ENCODE data around the gene TULP4.
"Not testable (repeated sequence)": the region's sequence is repeated elsewhere in the genome, so short reads cannot be mapped to it uniquely, and the experiment has no call there.

The TULP4 gene

DNA sequence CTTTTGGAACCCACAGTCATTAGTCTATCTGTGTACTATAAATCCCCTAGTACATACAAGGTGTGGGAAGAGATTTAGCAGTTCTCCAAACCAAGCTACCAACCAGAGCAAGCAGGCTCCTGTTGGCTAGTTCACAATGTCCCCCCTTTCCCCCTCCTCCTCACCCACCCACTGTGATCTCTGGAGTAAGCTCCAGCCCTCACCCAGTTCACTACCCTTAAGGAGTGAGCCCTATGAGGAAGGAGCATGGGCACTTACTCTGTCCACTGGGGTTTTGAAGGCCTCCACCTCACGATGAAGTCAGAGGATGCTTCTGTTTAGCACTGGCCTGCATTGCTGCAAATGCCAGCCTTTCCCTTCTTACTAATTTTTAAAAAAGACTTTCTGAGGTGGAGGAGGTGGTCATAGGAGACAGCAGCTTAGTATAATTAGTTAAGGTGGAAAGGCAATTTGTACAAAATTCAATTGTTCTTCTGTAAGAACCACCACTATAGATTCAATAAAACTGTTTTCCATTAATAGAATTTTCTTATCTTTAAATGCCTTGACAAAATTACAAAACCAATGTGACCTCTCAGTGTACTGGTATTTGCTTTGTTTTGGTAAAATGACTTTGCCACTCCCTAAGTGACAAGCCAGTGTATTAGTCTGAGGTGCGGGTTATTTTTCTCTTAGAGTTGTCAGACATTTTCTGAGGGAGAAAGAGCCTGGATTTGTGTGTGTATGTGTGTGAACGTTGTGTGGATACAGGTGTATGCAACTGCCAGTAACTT lies 86.2 kb downstream of the TULP4 start:
- no peaks in the 10 kb centered on the region for H3K27me3 ChIP-seq (ENCODE audit: insufficient read depth, low read length)
- H2AFZ ChIP-seq (ENCODE audit: low read depth, low read length), result no peak overlapping the region
- H3K4me1 ChIP-seq (ENCODE audit: insufficient read depth, low read length), result peaks cover 4% of the 10 kb centered on the region
- no peak overlapping the region for H3K4me3 ChIP-seq (ENCODE audit: low read length)
- H3K36me3 ChIP-seq (ENCODE audit: insufficient read depth, low read length), result no peaks in the 10 kb centered on the region
- peaks cover 4% of the 10 kb centered on the region for H3K9me3 ChIP-seq (ENCODE audit: low read length)

DNA sequence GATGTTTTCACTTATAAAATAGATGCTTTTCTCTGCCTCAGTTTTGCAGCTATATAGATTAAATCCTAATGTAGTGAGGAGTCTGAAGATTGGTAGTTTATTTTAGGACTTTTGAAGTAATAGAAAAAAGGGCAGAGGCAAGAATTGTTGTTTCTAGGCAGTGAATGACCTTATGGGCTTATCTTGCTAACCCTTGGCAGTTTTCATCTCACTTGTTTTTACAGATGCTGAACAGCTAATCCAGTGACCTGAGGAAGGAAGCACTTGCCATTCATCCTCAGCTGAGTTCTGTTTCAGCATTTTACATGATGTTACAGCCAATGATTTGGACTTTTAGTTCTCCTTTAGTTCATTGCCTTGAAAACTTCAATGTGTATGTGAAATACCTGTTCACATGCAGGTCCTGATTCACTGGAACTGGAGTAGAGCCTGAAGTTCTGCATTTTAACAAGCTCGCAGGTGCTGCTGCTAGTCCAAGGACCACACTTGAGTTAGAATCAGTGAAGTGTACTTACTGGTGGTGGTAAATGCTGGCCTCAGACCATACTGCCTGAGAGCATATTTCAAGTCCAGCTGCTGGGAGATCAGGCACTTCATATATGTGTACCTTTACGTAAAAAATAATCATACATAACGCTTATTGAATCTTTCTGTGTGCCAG lies 86.9 kb downstream of the TULP4 start:
- Histone ChIP-seq H3K36me3 (ENCODE audit: insufficient read depth, low read length) (no peaks in the 10 kb centered on the region), H3K27me3 (ENCODE audit: insufficient read depth, low read length) (no peaks in the 10 kb centered on the region), H2AFZ (ENCODE audit: low read depth, low read length) (no peak overlapping the region), H3K9me3 (ENCODE audit: low read length) (peaks cover 4% of the 10 kb centered on the region), H3K4me3 (ENCODE audit: low read length) (no peak overlapping the region), H3K4me1 (ENCODE audit: insufficient read depth, low read length) (peaks cover 4% of the 10 kb centered on the region)

DNA sequence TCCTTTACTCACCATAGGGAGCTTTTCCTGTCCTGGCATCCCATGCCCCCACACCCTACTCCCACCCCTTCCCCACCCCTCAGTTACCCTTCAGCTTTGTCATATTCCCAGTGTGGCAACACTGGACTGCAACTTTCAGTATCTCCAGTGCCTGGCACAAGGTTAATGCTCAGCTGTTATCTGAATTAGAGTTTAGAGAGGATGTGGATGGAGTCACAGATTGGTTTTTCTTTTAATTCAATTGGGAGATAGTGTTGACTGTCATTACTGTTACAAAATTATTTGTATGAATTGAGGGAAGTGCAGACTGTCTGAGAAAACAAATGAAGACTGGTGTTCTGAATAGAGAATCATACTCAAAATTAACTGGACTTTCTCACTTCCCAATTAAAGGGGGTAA lies 89.9 kb downstream of the TULP4 start:
- Histone ChIP-seq H2AFZ (ENCODE audit: low read depth, low read length) (no peak overlapping the region), H3K36me3 (ENCODE audit: insufficient read depth, low read length) (no peaks in the 10 kb centered on the region), H3K4me3 (ENCODE audit: low read length) (no peak overlapping the region), H3K4me1 (ENCODE audit: insufficient read depth, low read length) (no peaks in the 10 kb centered on the region), H3K27me3 (ENCODE audit: insufficient read depth, low read length) (no peaks in the 10 kb centered on the region), H3K9me3 (ENCODE audit: low read length) (peaks cover 6% of the 10 kb centered on the region)

DNA sequence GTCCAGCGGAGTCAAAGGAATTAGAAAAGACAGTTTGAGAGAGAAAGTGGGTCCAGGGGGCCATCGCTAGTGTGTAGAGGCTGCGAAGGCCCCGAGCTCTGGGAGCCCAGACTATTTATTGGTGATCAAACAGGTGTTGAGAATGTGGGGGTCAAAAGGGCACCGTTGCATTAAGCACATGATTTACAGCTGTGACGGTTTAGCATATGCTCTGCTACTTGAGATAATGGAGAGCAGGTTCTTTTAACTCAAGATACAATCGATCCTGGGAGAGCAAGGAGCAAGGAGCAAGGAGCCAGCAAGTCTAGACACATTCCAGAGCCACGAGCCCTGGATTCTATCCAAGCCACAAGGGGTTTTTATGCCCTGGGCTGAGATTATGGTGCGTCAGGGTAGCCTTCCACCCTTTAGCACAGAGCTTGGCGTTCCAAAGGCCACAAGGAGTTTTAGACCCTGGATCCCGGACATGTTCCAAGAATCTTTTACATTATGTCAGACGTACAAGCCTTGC lies 93.1 kb downstream of the TULP4 start:
- not testable (repeated sequence) for H2AFZ ChIP-seq (ENCODE audit: low read depth, low read length); H3K4me3 ChIP-seq (ENCODE audit: low read length); H3K9me3 ChIP-seq (ENCODE audit: low read length); H3K27me3 ChIP-seq (ENCODE audit: insufficient read depth, low read length); H3K4me1 ChIP-seq (ENCODE audit: insufficient read depth, low read length); H3K36me3 ChIP-seq (ENCODE audit: insufficient read depth, low read length)

DNA sequence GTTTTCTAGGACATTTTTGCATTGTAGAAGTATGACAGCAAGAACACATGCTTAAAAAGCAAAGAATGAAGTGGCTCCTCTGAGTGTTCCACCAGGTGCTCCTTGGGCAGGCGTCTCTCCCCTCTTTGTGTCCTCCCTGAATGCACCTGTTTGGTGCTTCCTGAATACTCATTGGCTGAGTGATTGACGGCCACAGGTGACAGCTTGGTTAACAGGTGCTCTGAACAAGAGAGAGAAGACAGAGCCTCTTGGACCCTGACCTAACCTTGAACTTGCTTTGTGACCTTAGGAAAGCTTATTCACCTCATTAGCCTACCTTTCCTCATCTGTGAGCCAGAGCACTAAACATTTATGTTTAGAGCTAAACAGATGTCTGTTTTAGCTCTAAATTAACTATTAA lies 93.7 kb downstream of the TULP4 start:
- peaks cover 6% of the 10 kb centered on the region for H3K9me3 ChIP-seq (ENCODE audit: low read length)

DNA sequence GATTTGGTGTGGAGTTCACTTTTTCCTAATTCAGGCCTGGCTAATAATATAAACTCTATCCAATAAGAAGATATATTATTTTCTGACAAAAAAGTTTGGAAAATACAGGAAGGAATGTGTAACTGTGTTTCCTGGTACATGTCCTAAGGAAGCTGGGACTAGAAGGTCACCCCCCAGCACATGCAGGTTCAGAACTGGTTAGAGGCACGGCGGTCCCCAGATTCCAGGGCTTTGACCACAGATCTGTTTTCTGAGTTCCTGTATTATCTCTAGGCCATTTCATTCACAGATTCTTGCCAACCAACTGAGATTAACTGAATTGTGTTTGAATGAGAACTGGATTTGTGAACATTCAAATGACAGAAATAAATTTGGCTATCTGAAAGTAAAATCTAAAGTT lies 94.5 kb downstream of the TULP4 start:
- H3K36me3 ChIP-seq (ENCODE audit: insufficient read depth, low read length), result no peaks in the 10 kb centered on the region
- no peak overlapping the region for H3K4me3 ChIP-seq (ENCODE audit: low read length)
- H3K27me3 ChIP-seq (ENCODE audit: insufficient read depth, low read length), result no peaks in the 10 kb centered on the region
- H2AFZ ChIP-seq (ENCODE audit: low read depth, low read length), result no peak overlapping the region
- peaks cover 6% of the 10 kb centered on the region for H3K4me1 ChIP-seq (ENCODE audit: insufficient read depth, low read length)
- H3K9me3 ChIP-seq (ENCODE audit: low read length), result peaks cover 6% of the 10 kb centered on the region

More for the DNA sequence above, 93.7 kb downstream of the TULP4 start:
- H3K4me3 ChIP-seq (ENCODE audit: low read length), result no peak overlapping the region
- H2AFZ ChIP-seq (ENCODE audit: low read depth, low read length), result no peak overlapping the region
- no peaks in the 10 kb centered on the region for H3K36me3 ChIP-seq (ENCODE audit: insufficient read depth, low read length)
- peaks cover 6% of the 10 kb centered on the region for H3K4me1 ChIP-seq (ENCODE audit: insufficient read depth, low read length)
- H3K27me3 ChIP-seq (ENCODE audit: insufficient read depth, low read length), result no peaks in the 10 kb centered on the region

DNA sequence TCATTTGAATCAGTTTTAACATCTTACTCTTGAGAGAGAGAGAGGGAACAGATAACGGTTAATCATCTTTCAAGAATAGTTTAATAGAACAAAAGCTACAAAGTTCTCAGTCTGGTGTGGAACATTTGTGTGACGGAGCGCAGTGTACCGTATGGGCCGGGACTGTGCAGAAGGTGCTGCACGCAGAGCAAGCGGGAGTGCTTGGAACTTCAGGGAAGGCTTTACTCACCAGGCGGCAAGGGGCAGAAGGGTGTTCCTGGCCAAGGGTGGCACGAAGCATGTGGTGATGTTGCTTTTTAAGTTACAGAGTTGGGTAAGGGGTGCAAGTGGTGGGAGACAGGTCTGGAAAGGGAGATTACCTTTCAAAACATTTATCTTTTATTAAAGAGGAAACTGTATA lies 95.7 kb downstream of the TULP4 start:
- H3K36me3 ChIP-seq (ENCODE audit: insufficient read depth, low read length), result peaks cover under 1% of the 10 kb centered on the region
- H3K27me3 ChIP-seq (ENCODE audit: insufficient read depth, low read length), result no peaks in the 10 kb centered on the region
- H3K4me1 ChIP-seq (ENCODE audit: insufficient read depth, low read length), result peaks cover 6% of the 10 kb centered on the region
- no peak overlapping the region for H3K4me3 ChIP-seq (ENCODE audit: low read length)
- no peak overlapping the region for H2AFZ ChIP-seq (ENCODE audit: low read depth, low read length)
- peaks cover 6% of the 10 kb centered on the region for H3K9me3 ChIP-seq (ENCODE audit: low read length)

DNA sequence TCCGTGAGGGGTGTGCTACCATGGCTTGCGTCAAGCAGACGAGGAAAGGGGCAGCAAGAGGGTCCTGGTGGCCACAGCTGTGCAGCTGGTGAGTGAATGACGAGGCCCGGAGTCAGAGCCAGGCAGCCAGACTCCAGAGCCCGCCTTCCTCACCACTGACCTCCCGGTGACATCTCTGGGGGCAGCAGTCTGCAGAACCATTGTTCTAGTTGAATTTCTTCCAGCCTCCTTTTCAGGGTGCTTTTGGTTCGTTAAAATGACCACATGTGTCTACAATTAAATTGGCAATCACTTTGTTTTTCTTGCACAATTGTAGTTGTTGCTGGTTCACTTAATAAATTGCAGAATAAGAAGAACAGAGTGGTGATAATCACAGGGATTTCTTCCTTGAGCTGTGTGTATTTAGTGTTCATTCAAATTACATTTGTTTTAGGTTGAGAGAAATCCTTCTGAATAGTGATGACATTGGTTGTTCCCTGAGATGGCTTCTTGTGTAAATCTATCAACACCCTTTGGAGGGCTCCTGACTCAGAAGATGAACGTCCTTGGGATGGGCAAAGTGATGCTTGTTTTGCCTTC lies 96.4 kb downstream of the TULP4 start:
- Histone ChIP-seq H3K4me3 (ENCODE audit: low read length) (no peak overlapping the region), H2AFZ (ENCODE audit: low read depth, low read length) (no peak overlapping the region), H3K4me1 (ENCODE audit: insufficient read depth, low read length) (peaks cover 6% of the 10 kb centered on the region), H3K27me3 (ENCODE audit: insufficient read depth, low read length) (no peaks in the 10 kb centered on the region), H3K36me3 (ENCODE audit: insufficient read depth, low read length) (peaks cover 6% of the 10 kb centered on the region), H3K9me3 (ENCODE audit: low read length) (peaks cover 5% of the 10 kb centered on the region)

DNA sequence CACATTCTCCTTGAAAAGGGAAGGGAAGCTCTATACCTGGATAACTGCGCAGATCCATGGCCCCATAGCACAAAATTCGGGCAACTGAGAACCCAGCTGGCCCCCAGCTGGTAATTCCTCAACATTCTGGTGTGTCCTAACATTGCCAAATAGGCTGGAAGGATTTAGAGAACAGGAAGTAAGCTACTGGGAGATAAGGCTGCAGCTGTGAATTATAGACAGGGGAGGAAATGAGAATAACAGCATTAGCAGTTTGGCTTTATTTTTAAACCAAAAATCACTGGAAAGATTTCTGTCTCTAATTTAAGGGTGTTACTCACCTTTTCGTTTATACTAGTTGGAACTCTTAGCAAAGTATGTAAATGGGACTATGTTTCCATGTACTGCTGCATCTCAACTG lies 97.2 kb downstream of the TULP4 start:
- Histone ChIP-seq H3K36me3 (ENCODE audit: insufficient read depth, low read length) (peaks cover 12% of the 10 kb centered on the region), H3K4me1 (ENCODE audit: insufficient read depth, low read length) (peaks cover 6% of the 10 kb centered on the region), H3K9me3 (ENCODE audit: low read length) (peaks cover 3% of the 10 kb centered on the region), H3K27me3 (ENCODE audit: insufficient read depth, low read length) (no peaks in the 10 kb centered on the region), H3K4me3 (ENCODE audit: low read length) (no peak overlapping the region), H2AFZ (ENCODE audit: low read depth, low read length) (no peak overlapping the region)

DNA sequence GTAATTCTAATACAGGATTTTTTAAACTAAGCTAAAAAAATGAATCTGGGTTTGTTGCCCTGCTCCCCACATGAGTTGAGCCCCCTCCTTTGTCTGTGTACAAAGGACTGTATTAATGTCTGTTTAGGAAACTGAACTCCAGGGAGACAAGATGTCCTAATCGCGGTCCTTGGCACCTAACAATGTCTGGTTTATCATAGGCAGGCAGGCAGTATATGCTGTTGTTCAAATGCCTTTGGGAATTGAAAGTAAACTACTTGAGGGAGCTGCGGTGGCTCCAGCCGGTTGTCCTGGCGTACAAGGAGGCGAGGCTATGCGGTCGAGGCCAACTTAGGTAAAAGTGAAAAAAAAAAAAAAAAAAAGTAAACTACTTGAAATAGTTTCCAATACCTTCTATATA lies 98.5 kb downstream of the TULP4 start:
- H3K9me3 ChIP-seq (ENCODE audit: low read length), result peaks cover 2% of the 10 kb centered on the region
- H3K4me1 ChIP-seq (ENCODE audit: insufficient read depth, low read length), result peaks cover 6% of the 10 kb centered on the region
- no peak overlapping the region for H2AFZ ChIP-seq (ENCODE audit: low read depth, low read length)
- H3K36me3 ChIP-seq (ENCODE audit: insufficient read depth, low read length), result peaks cover 19% of the 10 kb centered on the region
- H3K4me3 ChIP-seq (ENCODE audit: low read length), result no peak overlapping the region
- no peaks in the 10 kb centered on the region for H3K27me3 ChIP-seq (ENCODE audit: insufficient read depth, low read length)

DNA sequence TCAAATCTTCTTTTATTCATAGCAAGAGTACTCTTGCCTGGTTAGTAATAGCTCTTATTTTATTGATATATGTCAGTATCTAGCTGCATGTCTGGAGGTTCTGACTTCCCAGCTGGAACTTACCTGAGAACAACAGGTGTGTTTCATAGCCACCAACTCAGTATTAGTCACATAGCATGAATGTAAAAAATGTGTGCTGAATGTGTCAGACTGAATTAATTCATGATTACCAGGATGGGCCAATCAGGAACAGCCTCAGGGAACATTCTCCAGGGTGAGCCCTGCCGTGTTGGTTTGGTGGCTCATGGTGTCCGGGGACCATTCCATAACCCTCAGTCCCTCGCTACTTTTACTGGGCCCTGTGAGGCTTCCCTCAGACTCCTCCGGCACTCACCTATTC lies 99.7 kb downstream of the TULP4 start:
- Histone ChIP-seq H3K36me3 (ENCODE audit: insufficient read depth, low read length) (peaks cover 25% of the 10 kb centered on the region), H2AFZ (ENCODE audit: low read depth, low read length) (no peak overlapping the region), H3K27me3 (ENCODE audit: insufficient read depth, low read length) (no peaks in the 10 kb centered on the region), H3K4me3 (ENCODE audit: low read length) (no peak overlapping the region), H3K9me3 (ENCODE audit: low read length) (no peaks in the 10 kb centered on the region), H3K4me1 (ENCODE audit: insufficient read depth, low read length) (peaks cover 6% of the 10 kb centered on the region)

DNA sequence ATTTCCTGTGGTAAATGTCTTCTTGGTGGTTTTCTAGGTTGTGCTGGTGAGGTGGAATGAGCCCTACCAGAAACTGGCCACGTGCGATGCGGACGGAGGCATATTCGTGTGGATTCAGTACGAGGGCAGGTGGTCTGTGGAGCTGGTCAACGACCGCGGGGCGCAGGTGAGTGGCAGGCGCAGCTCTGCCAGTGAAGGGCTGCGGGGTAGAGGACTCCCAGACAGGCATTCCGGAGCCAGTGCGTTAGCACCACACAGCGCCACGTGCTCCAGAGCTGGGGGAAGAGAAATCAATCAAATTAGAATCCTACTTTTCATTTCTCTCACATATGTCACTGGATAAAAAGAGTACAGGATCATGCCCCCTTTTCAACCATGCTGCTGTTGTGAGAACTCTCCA lies 100.8 kb downstream of the TULP4 start:
- Histone ChIP-seq H2AFZ (ENCODE audit: low read depth, low read length) (no peak overlapping the region), H3K4me3 (ENCODE audit: low read length) (no peak overlapping the region), H3K4me1 (ENCODE audit: insufficient read depth, low read length) (peaks cover 5% of the 10 kb centered on the region), H3K36me3 (ENCODE audit: insufficient read depth, low read length) (peaks cover 27% of the 10 kb centered on the region), H3K9me3 (ENCODE audit: low read length) (no peaks in the 10 kb centered on the region), H3K27me3 (ENCODE audit: insufficient read depth, low read length) (no peaks in the 10 kb centered on the region)

DNA sequence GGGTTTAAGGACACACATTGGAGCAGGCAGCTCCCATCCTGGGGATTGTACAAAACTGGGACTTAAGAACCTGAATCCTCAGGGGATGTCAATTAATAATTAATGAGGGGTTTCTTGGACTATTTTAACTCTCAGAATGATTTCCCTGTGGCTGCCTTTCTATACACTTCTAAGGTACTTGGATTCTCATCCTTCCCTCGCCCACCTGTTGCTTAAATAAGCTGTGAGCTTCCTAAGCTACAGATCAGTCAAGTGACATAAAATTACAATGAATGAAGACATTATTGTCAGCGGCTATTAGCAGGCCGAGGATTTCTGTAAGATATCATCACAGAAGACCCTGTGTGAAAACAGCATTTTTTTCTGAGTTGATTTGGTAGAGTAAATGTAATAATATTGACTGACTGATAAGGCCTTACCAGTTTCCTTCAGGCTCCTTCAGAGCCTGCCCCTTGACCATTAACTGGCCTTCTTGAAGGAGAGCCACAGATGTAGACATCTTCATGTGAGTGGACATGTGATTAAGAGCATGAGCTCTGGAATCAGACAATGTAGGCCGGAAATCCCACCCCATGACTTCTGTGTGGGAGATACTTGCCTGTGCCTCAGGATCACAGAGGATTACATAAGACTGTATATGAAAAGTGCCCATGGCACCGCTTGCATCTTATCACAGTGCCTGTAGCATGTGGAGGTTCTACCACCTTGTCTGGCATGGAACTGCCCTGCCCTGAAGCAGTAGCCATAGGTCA lies 101.7 kb downstream of the TULP4 start:
- Histone ChIP-seq H3K4me1 (ENCODE audit: insufficient read depth, low read length) (no peaks in the 10 kb centered on the region), H3K27me3 (ENCODE audit: insufficient read depth, low read length) (no peaks in the 10 kb centered on the region), H3K36me3 (ENCODE audit: insufficient read depth, low read length) (peaks cover 27% of the 10 kb centered on the region), H2AFZ (ENCODE audit: low read depth, low read length) (no peak overlapping the region), H3K9me3 (ENCODE audit: low read length) (no peaks in the 10 kb centered on the region), H3K4me3 (ENCODE audit: low read length) (no peak overlapping the region)
